ENCODE measurements around the gene BRIX1.

BRIX1 gene

GRCh38 chr5:34892414-34892813 lies 23.1 kb upstream of the BRIX1 start:
- no peak for DNase-seq (ENCODE audit: low read depth)
- no peak overlapping the region for H3K4me3 ChIP-seq (ENCODE audit: low read depth, low read length)
- TF ChIP-seq CTCF (IDR thresholded peaks at IDR 0.05; ENCODE audit: low read depth, low read length) (no peak), POLR2A (IDR thresholded peaks at IDR 0.05; ENCODE audit: extremely low read depth, insufficient read length) (no peak), MYC (IDR thresholded peaks at IDR 0.05; ENCODE audit: low read depth, low read length) (no peak), MAX (IDR thresholded peaks at IDR 0.05; ENCODE audit: low read depth, low read length) (no peak)

GRCh38 chr5:34894716-34895115 lies 20.8 kb upstream of the BRIX1 start:
- no peak overlapping the region for H3K4me3 ChIP-seq (ENCODE audit: low read depth, low read length)
- no peak for DNase-seq (ENCODE audit: low read depth)
- TF ChIP-seq MAX (IDR thresholded peaks at IDR 0.05; ENCODE audit: low read depth, low read length): no peak
- no peak for TF ChIP-seq POLR2A (IDR thresholded peaks at IDR 0.05; ENCODE audit: extremely low read depth, insufficient read length)
- TF ChIP-seq CTCF (IDR thresholded peaks at IDR 0.05; ENCODE audit: low read depth, low read length): no peak
- TF ChIP-seq MYC (IDR thresholded peaks at IDR 0.05; ENCODE audit: low read depth, low read length): no peak

- no peak overlapping the region for H3K4me3 ChIP-seq (ENCODE audit: low read depth, low read length)
- TF ChIP-seq CTCF (IDR thresholded peaks at IDR 0.05; ENCODE audit: low read depth, low read length) (no peak), MAX (IDR thresholded peaks at IDR 0.05; ENCODE audit: low read depth, low read length) (no peak), MYC (IDR thresholded peaks at IDR 0.05; ENCODE audit: low read depth, low read length) (no peak), POLR2A (IDR thresholded peaks at IDR 0.05; ENCODE audit: extremely low read depth, insufficient read length) (no peak)
- DNase-seq (ENCODE audit: low read depth): no peak
These were observed 19.7 kb upstream of the BRIX1 start for GRCh38 chr5:34895641-34896419.

- no peak for TF ChIP-seq POLR2A (IDR thresholded peaks at IDR 0.05; ENCODE audit: extremely low read depth, insufficient read length)
- no peak for TF ChIP-seq MYC (IDR thresholded peaks at IDR 0.05; ENCODE audit: low read depth, low read length)
- TF ChIP-seq CTCF (IDR thresholded peaks at IDR 0.05; ENCODE audit: low read depth, low read length): no peak
- TF ChIP-seq MAX (IDR thresholded peaks at IDR 0.05; ENCODE audit: low read depth, low read length): no peak
- no peak overlapping the region for H3K4me3 ChIP-seq (ENCODE audit: low read depth, low read length)
- no peak for DNase-seq (ENCODE audit: low read depth)
These were observed 17.9 kb upstream of the BRIX1 start for GRCh38 chr5:34897646-34898045.

GRCh38 chr5:34898258-34898895 lies 17.1 kb upstream of the BRIX1 start:
- TF ChIP-seq MYC (IDR thresholded peaks at IDR 0.05; ENCODE audit: low read depth, low read length) (0 out of 2 replicates have a peak, but pooled peaks have one; percentile 26), MAX (IDR thresholded peaks at IDR 0.05; ENCODE audit: low read depth, low read length) (no peak), CTCF (IDR thresholded peaks at IDR 0.05; ENCODE audit: low read depth, low read length) (peak; percentile 83)
- DNase-seq (ENCODE audit: low read depth): peak; percentile 71
- no peak overlapping the region for H3K4me3 ChIP-seq (ENCODE audit: low read depth, low read length)
